Activated CD8-positive, alpha-beta memory T cell treated with anti-CD3 and anti-CD28 coated beads for 4 hours (primary cell): ENCODE data around the gene WRAP73.
A peak's percentile ranks its signal among the peaks of the same experiment; 100 is the strongest.

Experiments used
- DNase-seq, 2 donors: peaks; one replicate each; pipeline ENCODE4 v3.0.0-alpha.2; 2020; ENCODE audit warnings: low read depth in 2 of 2

Gene WRAP73

GRCh38 chr1:3649342-3650247 is at the start of gene WRAP73:
Gene WRAP73, minus strand, starts transcription at chr1:3650103. Its CDS starts 104 bp downstream, at chr1:3649999.
- peak; percentile 72 to 84 for DNase-seq

- DNase-seq, result no peak
Observed at GRCh38 chr1:3699596-3699995, 49.7 kb upstream of the WRAP73 start.

GRCh38 chr1:3698660-3699408 is 48.9 kb upstream of the WRAP73 start:
- DNase-seq, result no peak

DNA sequence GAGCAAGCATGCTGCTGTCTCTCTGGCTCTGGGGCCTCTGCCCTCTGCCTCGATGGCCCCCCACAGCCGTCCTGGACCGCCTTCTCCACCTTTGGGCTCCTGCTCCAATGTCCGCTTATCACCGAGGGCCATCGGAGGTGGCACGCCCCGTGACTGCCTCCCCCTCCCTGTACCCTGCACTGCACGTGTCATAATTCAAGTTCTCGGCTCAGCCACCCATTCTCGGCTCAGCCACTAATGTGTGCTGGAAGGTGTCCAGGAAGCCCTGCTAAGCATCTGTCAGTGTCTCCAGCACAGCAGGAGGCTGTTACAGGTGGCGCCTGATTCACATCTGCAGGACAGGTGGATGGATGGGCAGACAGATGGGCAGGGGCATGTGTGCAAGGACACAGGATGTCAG is 47.9 kb upstream of the WRAP73 start:
- DNase-seq, result no peak

GRCh38 chr1:3697104-3697503 is 47.2 kb upstream of the WRAP73 start:
- no peak for DNase-seq

DNA sequence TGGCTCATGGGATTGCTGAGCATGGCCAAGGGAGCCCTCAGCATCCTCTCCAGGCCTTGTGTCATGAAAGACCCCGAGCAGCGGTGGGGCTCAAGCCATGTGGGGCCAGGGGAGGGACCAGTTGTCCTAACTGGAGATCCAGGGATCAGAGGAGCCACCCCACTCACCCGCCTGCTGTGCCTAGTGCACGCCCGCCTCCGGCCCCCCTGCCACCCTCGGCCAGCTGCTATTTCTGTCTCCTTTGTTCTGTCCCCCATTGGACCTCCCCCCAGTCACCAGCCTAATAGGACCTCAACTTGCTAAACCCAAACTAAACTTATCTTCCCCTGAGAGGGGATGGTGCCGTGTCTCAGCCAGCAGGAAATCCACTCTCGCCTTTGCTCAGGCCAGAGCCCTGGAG is 46.8 kb upstream of the WRAP73 start:
- DNase-seq, result no peak

- no peak for DNase-seq
Observed at GRCh38 chr1:3695326-3696217, 45.7 kb upstream of the WRAP73 start.

DNA sequence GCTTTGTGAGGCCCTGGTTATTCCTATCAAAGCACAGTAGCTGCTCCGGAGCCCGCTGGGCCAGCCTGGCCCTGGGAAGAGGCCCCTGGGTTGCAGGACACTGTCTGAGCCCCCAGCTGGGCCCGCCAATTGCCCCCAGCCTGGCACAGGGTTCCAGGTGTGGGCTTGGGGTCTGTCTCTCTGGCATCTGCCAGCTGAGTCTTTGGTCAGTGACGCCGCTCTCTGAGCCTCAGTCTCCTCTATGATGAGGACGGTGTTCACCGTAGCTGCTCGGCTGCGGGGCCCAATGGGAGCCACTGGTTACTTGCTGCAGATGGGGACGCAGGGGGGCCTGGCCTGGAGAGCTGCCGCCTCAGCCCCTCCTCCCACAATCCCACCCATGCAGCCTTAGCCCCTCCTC is 43.4 kb upstream of the WRAP73 start:
- no peak for DNase-seq

DNA sequence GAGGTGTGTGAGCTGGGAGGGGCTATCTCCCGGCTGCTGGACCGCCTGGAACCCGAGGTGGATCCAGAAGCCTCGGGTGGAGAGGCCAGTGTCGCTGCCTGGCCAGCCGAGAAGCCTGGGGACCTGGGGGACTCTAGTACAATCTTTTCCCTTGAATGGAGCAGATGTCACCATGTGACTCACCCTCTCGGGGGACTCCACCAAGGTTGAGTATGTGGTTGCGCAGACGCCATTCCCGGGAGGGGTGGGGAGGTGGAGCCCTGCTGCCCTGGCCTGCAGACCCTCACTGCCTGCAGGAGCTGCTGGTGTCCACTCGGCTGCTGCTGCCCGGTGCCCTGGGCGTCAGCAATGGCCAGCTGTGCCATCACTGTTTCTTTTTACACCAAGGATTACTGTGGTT is 42.7 kb upstream of the WRAP73 start:
- no peak for DNase-seq

DNA sequence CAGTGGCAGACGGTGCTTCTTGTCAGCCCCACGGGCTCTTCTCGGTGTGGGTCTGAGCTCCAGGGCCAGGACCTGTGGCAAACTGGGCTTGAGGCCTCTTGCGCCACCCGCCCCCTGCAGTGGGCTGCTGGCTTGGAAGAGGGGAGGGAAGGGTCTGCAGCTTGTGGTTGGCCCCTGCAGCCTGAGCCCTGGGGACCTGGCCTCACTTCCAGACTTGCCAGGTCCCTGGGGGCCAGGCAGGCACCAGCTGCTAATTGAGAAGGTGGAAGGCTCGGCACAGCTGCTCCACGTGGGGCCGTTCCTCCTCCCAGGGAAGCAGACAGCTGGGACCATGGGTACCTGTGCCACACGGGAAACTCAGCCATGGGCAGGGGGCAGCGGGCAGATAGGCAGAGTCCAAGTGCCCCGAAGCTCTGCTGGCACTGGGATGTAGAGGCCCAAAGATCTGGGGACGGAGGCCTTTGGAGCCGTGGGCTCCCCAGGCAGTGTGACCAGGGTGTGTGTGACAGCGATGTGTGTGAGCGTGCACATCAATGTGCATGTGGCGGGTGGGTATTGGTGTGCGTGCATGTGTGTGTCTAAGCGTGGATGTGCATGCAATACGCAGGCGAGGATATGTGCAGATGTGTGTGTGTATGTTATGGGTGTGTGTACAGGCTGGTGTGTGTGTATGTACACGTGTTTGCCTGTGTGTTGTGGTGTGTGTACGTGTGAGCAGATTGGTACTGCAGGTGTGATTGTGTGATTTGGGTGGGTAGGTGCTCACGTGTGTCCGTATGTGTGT is 41.7 kb upstream of the WRAP73 start:
- DNase-seq, result no peak

GRCh38 chr1:3690282-3691065 is 40.6 kb upstream of the WRAP73 start:
- DNase-seq, result no peak

DNA sequence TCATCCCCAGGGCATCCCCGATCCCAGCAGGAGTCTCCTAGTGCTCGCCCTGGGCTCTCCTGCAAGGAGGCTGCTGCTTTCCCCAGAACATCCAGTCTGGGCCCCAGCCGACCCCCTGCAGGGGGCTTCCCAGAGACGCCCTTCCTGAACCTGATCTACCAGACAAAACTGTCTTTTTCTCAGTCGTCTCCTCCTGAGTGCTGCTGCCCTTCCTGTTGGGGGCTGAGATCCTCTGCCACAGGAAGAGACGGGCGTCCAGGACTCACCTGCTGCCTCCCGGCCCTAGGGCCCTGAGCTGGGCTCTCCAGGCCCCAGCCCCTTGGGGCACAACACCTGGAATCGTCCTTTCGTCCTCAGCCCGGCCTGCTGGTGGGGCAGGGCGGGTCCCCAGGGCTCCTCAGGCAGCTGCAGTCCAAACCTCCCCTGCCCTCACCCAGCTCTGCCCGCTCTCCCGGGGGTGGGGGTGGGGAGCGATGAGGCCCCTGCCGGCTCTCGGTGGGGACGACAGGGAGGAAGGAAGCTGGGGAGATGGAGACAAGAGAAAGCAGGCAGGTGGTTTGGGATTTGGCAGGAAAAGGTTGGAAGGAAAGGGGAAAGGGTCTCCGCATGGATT is 39.3 kb upstream of the WRAP73 start:
- no peak for DNase-seq

- DNase-seq, result no peak
Observed at GRCh38 chr1:3688356-3689137, 38.6 kb upstream of the WRAP73 start.

GRCh38 chr1:3687504-3687903 is 37.6 kb upstream of the WRAP73 start:
- DNase-seq, result no peak

- DNase-seq, result no peak
Observed at GRCh38 chr1:3685906-3686305, 36.0 kb upstream of the WRAP73 start.

DNA sequence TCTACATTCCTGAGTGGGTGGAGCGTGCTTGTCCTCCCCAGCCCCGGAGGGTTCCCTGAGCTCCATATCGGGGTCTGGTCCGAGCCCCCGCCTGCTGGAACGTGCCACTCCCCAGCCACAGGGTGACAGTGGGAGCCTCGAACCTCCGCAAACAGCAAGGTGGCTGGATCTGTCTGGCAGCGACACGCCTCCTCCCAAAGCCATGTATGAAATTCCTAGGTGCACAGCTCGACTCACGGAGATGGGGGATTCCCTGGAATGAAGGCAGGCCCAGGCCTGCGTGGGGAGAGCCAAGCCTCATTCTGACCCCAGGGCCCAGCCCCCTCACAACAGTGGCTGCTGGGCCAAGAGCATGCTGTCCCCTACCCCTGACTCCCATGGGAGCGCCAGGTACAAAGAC is 35.3 kb upstream of the WRAP73 start:
- no peak for DNase-seq

- no peak for DNase-seq
Observed at GRCh38 chr1:3683992-3684391, 34.1 kb upstream of the WRAP73 start.

DNA sequence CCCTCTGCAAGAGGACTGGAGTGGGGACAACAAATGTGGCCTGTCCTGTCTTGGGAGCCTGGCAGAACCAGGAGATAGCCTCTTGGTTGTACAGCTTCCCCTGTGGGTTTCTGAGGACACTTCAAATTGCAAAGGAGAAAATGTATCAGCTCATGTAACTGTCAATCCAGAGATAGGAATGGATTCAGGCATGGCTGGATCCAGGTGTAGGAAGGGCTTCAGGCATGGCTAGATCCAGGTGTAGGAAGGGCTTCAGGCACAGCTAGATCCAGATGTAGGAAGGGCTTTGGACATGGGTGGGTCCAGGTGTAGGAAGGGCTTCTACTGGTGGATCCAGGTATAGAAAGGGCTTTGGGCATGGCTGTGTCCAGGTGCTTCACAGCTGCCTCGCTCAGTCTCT is 33.3 kb upstream of the WRAP73 start:
- no peak for DNase-seq
